ENCODE measurements around the gene ACTL7B.

DNA sequence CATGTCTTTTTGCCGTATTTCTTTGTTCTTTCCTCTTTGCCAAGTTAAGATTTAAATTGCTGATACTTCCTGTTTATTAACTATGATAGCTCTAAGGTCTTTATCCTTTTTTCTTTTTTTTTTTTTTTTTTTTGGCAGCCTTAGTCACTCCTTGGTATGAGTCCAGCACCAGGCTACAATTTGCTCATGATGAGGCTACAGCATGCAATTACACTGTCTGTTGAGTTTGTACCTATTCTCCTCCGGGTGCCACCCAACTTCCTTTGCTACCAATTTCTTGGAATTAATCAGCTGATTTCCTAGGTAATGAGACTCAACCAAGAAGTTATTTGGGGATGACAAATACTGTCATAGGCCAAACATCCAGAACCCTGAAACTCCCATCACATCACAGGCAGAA is 25.5 kb downstream of the ACTL7B start:
- TF ChIP-seq, protein P1, sequence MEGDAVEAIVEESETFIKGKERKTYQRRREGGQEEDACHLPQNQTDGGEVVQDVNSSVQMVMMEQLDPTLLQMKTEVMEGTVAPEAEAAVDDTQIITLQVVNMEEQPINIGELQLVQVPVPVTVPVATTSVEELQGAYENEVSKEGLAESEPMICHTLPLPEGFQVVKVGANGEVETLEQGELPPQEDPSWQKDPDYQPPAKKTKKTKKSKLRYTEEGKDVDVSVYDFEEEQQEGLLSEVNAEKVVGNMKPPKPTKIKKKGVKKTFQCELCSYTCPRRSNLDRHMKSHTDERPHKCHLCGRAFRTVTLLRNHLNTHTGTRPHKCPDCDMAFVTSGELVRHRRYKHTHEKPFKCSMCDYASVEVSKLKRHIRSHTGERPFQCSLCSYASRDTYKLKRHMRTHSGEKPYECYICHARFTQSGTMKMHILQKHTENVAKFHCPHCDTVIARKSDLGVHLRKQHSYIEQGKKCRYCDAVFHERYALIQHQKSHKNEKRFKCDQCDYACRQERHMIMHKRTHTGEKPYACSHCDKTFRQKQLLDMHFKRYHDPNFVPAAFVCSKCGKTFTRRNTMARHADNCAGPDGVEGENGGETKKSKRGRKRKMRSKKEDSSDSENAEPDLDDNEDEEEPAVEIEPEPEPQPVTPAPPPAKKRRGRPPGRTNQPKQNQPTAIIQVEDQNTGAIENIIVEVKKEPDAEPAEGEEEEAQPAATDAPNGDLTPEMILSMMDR (IDR thresholded peaks at IDR 0.05; ENCODE audit: borderline replicate concordance, extremely low read depth, low read length, poor library complexity, severe bottlenecking), result no peak
- TF ChIP-seq EZH2 (IDR thresholded peaks at IDR 0.05; ENCODE audit: borderline replicate concordance, low read depth, low read length, severe bottlenecking), result no peak
